ENCODE measurements around the gene SAPCD1.

The SAPCD1 gene

GRCh38 chr6:31762356-31762755, at the start of gene SAPCD1:
TSS of gene SAPCD1 (plus strand) at chr6:31762656. CDS start at chr6:31763055, 399 bp downstream.
- no peak for DNase-seq

- no peak for DNase-seq
Observed at GRCh38 chr6:31713465-31713864, 49.0 kb upstream of the SAPCD1 start.

DNA sequence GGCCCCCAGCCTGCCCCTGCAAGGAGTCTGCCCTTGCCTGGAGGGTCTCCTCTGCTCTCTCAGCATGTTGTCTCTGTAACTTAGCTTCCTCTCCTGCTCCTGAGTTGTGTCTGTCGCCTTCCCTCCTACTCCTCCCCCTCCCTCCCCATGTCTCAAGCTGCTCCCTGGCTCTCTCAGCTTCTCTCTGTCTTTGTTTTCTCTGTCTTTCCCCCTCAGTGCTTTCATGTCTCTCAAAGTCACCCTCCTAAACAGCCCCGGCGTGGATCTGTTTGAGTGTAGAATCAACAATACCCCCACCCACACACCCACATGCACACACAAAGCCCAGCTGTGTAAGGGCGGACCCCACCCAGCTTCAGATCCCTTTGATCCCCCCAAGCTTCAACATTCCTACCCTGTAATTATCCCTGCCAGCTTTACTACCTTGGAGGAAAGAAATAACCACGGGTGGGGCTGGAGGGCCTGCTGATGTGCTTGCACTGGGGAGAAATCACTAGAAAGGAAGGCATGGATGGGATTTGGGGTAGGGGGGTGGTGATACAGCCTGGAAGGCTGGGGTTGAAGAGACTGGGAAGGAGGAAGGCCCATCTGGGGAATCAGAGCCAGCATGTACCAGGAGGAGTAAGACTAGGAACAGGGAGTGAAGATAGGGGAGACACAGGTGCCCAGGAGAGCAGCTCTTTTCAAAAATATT, 48.3 kb upstream of the SAPCD1 start:
- no peak for DNase-seq

GRCh38 chr6:31715022-31715958, 47.2 kb upstream of the SAPCD1 start, which contains the start of gene LY6G6D:
TSS of gene LY6G6D (plus strand) at chr6:31715348. CDS start at chr6:31715356, 8 bp downstream.
- no peak for DNase-seq

- no peak for DNase-seq
Observed at GRCh38 chr6:31717499-31718222, 44.8 kb upstream of the SAPCD1 start.

GRCh38 chr6:31718265-31718664, 44.2 kb upstream of the SAPCD1 start:
- DNase-seq, result no peak

DNA sequence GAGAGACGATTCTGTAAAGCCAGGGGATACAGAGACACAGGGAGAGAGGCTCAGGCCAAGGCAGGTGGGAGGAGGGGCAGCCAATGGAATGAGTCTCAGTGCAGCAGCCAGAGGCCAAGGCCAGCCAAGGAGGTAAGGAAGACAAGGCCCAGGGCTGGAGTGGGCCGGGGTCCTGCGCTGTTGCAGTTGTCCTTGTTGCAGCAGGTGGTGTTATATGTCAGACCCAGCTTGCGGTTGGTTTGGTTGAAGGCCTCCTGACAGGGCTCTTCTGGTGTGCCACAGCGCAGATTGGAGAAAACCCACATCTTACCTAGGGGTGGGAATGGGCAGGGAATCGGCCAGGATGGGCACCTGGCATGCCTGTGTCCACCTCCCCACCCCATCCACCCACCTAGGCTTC, 43.5 kb upstream of the SAPCD1 start:
- no peak for DNase-seq

- DNase-seq, result no peak
Observed at GRCh38 chr6:31720196-31720770, 42.2 kb upstream of the SAPCD1 start.

GRCh38 chr6:31721351-31722020, 41.0 kb upstream of the SAPCD1 start, which contains the start of gene LY6G6C:
TSS of gene LY6G6C (minus strand) at chr6:31721746. CDS start at chr6:31721679, 67 bp downstream.
- no peak for DNase-seq

DNA sequence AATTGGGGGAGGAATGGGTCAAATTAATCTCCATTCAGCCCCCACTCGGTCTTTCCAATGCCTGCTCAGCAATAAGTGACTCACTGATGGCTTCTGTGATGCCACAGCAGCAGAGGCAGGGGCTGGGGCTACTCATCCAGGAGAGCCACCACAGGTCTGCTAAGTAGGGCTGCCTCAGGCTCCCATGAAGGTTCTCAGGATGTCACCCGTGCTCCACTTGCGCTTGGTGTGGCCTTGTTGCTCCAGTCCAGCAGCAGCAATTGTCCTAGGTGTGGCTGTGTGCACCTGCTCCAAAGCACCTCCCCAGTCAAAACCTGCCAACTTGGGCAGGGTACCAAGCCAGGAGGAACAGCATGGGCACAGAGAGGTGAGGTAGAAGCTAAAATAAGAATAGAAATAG, 40.3 kb upstream of the SAPCD1 start:
- no peak for DNase-seq

DNA sequence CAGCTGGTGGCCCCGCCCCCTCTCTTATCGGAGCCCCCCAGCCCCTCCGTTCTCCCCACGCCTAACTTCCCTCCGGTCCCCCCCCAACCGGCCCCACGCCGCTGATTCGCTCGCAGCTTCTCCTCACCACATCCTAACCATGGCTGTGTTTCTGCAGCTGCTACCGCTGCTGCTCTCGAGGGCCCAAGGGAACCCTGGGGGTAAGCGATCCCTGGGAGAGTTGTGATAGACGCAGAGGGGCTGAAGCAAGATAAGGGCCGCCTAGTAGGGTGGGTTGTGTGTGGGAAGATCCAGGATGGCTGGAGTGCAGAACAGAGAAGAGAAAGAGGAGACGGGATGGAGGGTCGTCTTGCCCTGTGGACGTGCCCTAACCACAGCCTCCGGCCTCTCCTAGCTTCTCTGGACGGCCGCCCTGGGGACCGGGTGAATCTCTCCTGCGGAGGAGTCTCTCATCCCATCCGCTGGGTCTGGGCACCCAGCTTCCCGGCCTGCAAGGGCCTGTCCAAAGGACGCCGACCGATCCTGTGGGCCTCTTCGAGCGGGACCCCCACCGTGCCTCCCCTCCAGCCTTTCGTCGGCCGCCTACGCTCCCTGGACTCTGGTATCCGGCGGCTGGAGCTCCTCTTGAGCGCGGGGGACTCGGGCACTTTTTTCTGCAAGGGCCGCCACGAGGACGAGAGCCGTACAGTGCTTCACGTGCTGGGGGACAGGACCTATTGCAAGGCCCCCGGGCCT, 39.0 kb upstream of the SAPCD1 start, which contains the start of gene MPIG6B:
TSS of gene MPIG6B (plus strand) at position 129 of the 735 bp plus-strand sequence. CDS start at position 140, 11 bp downstream.
- no peak for DNase-seq

GRCh38 chr6:31723980-31724691, 38.3 kb upstream of the SAPCD1 start:
- no peak for DNase-seq

DNA sequence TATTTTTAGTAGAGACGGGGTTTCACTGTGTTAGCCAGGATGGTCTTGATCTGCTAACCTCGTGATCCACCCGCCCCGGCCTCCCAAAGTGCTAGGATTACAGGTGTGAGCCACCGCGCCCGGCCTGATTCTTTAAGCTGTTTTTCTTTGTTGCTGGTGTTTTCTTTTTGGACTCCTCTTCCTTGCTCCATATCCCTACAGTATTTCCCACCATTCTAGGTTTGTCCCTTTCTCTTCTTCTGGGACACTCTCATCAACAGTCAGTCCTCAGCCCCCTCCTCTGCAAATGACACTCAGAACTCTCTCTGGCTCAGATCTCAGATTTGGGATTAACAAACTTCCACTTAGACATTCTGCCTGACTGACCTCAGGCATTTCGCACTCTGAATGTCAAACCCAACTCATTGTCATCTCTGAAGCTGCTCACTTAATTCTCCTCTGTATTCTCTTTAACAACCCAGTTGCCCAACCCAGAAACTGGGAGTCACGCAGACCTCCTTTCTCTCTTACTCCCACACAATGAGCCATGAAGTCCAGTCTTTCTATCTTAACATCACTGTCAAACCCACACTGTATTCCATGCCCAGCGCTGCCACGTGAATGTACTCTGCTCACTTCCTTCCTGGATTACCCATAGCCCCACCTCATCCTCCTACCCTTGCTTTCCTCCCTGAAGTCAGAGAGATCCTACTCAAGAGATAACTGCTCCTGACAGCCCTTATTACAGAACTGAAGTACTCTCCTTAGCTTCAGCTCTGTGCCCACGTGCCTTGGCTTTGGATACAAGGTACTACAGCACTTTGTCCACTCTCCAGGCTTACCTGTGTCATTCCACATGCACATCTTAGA, 36.7 kb upstream of the SAPCD1 start:
- DNase-seq, result peak; percentile 95

- peak; percentile 93 for DNase-seq
Observed at GRCh38 chr6:31727034-31727716, 35.3 kb upstream of the SAPCD1 start.

DNA sequence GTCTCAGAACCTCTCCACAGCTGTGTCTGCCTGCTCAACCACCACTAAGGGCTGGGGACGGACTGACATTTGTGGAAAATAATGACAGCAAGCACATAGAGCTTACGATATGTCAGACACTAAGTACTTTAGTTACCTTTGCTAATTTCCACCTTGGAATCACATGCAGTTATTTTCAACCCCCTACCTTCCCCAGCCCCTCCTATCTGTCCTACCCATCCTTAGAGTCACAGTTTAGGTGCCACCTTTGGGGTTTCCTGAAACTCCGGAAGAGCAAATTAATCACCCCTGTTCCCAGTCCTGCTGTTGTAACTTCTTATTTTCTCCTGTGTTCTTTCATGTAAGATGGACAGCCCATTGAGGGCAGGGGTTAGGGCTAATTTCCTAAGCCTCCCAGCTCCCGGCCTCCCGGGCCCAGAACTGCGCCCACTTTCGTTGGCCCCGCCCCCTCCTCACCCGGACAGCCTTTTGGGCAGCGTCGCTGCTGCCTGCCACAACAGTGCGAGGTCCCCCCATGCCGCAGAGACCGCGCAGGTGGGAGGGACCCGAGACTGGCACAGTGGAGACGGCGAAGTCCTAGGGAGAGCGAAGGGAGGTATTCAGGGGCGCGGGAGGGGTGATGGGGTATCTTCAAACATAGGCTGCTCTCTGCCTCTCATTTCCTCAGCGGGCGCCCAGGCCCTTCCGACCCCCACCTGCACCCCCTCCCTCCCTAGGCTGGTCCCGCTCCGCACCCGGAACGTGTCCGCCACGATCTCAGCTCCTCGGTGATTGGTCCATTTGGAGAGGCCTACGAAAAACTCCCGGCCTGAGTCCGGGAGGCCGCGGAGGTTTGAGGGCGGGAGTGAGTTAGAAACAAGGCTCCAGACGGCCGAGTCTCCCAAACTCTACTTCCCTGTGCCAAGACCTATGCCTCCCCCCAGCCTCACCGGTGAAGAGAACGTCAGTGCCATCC, 34.5 kb upstream of the SAPCD1 start:
- no peak for DNase-seq

GRCh38 chr6:31728767-31729514, 33.5 kb upstream of the SAPCD1 start, which contains the start of gene DDAH2:
TSS of gene DDAH2 (minus strand) at chr6:31729299. CDS start at chr6:31729161, 138 bp downstream.
- DNase-seq, result no peak

DNA sequence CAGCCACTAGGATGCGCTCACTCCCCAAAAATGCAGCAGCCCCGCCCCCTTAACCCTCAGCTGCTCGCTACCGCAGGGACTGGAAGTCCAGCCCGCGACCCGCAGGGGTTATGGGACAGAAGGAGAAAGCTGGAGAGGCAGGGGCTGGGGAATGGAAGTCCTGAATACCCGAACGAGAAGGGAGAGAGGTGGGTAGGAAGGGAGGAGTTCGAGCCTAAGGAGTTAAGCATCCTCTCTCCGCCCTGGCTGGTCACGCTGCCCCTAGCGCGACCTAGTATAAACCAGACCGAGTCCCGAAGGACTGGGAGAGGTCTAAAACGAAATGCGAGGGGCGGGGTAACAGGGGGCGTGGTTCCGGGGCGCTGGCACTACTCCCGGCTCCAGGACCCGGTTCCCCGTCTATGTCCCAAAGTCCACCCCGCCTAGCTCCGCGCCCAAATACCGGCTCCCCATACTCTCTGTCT, 32.9 kb upstream of the SAPCD1 start:
- DNase-seq, result peak; percentile 91
